ENCODE results near the gene MORN1.
A peak's percentile ranks its signal among the peaks of the same experiment; 100 is the strongest.
"Not testable (repeated sequence)": the region's sequence is repeated elsewhere in the genome, so short reads cannot be mapped to it uniquely, and the experiment has no call there.

MORN1 gene

GRCh38 chr1:2334883-2335534 is 56.3 kb downstream of the MORN1 start:
- CTCF ChIA-PET, result no interaction called here
- no peak for DNase-seq (ENCODE audit: low read depth, low spot score)
- POLR2A ChIA-PET, result interaction anchor here (0.6 kb wide), 1 partner anchor 36 kb away, joined by 3 read pairs; no protein-coding TSS in a partner anchor
- H3K4me3 ChIP-seq (ENCODE audit: low read depth, low read length), result no peak overlapping the region
- TF ChIP-seq CTCF (IDR thresholded peaks at IDR 0.05; ENCODE audit: insufficient read depth, low read length, missing control alignments), result no peak

GRCh38 chr1:2334366-2334765 is 57.0 kb downstream of the MORN1 start:
- ChIA-PET CTCF (interaction anchor here (1.2 to 1.4 kb wide), 2 partner anchors 19 to 47 kb away, joined by 3 to 5 read pairs; no protein-coding TSS in a partner anchor), POLR2A (no interaction called here)
- no peak overlapping the region for H3K4me3 ChIP-seq (ENCODE audit: low read depth, low read length)

GRCh38 chr1:2331580-2331979 is 59.8 kb downstream of the MORN1 start:
- CTCF ChIA-PET, result interaction anchor here (0.9 to 2.2 kb wide), 3 partner anchors 16 to 137 kb away, joined by 3 to 8 read pairs (median 4); partner anchors contain the start of gene FAAP20
- H3K4me3 ChIP-seq (ENCODE audit: low read depth, low read length); DNase-seq (ENCODE audit: low read depth, low spot score); POLR2A ChIA-PET: not testable (repeated sequence)

More at GRCh38 chr1:2334366-2334765, 57.0 kb downstream of the MORN1 start:
- no peak for TF ChIP-seq CTCF (IDR thresholded peaks at IDR 0.05; ENCODE audit: insufficient read depth, low read length, missing control alignments)
- no peak for DNase-seq (ENCODE audit: low read depth, low spot score)

- H3K4me3 ChIP-seq (ENCODE audit: low read depth, low read length), result no peak overlapping the region
- no peak for TF ChIP-seq CTCF (IDR thresholded peaks at IDR 0.05; ENCODE audit: insufficient read depth, low read length, missing control alignments)
- no peak for DNase-seq (ENCODE audit: low read depth, low spot score)
- ChIA-PET CTCF (interaction anchor here (0.9 to 2.2 kb wide), 2 partner anchors 16 to 51 kb away, joined by 3 to 8 read pairs; no protein-coding TSS in a partner anchor), POLR2A (no interaction called here)
Measured at GRCh38 chr1:2331200-2331544, 60.2 kb downstream of the MORN1 start.

- H3K4me3 ChIP-seq (ENCODE audit: low read depth, low read length), result no peak overlapping the region
- ChIA-PET CTCF (interaction anchor here (0.8 to 2.2 kb wide), 3 partner anchors 15 to 136 kb away, joined by 3 to 8 read pairs (median 3); partner anchors contain the start of gene FAAP20), POLR2A (interaction anchor here (0.6 kb wide), 1 partner anchor 45 kb away, joined by 3 read pairs; no protein-coding TSS in a partner anchor)
- DNase-seq (ENCODE audit: low read depth, low spot score), result peak; percentile 51
- peak; percentile 19 for TF ChIP-seq CTCF (IDR thresholded peaks at IDR 0.05; ENCODE audit: insufficient read depth, low read length, missing control alignments)
Measured at GRCh38 chr1:2330519-2331199, 60.7 kb downstream of the MORN1 start.

- TF ChIP-seq CTCF (IDR thresholded peaks at IDR 0.05; ENCODE audit: insufficient read depth, low read length, missing control alignments), result no peak
- ChIA-PET POLR2A (no interaction called here), CTCF (interaction anchor here (0.8 to 2.2 kb wide), 2 partner anchors 52 to 135 kb away, joined by 3 to 8 read pairs; partner anchors contain the start of gene FAAP20)
- DNase-seq (ENCODE audit: low read depth, low spot score), result no peak
- no peak overlapping the region for H3K4me3 ChIP-seq (ENCODE audit: low read depth, low read length)
Measured at GRCh38 chr1:2330035-2330434, 61.3 kb downstream of the MORN1 start.

Measured in AG04449 (cell line).